ENCODE measurements around the gene APOL3. TPM values are rescaled to one million over a fixed set of nuclear protein-coding genes. Genes with fewer than 3 reads are reported as not detected.

Gene APOL3
- total RNA-seq, 1 experiment from 2014 or later: not detected

DNA sequence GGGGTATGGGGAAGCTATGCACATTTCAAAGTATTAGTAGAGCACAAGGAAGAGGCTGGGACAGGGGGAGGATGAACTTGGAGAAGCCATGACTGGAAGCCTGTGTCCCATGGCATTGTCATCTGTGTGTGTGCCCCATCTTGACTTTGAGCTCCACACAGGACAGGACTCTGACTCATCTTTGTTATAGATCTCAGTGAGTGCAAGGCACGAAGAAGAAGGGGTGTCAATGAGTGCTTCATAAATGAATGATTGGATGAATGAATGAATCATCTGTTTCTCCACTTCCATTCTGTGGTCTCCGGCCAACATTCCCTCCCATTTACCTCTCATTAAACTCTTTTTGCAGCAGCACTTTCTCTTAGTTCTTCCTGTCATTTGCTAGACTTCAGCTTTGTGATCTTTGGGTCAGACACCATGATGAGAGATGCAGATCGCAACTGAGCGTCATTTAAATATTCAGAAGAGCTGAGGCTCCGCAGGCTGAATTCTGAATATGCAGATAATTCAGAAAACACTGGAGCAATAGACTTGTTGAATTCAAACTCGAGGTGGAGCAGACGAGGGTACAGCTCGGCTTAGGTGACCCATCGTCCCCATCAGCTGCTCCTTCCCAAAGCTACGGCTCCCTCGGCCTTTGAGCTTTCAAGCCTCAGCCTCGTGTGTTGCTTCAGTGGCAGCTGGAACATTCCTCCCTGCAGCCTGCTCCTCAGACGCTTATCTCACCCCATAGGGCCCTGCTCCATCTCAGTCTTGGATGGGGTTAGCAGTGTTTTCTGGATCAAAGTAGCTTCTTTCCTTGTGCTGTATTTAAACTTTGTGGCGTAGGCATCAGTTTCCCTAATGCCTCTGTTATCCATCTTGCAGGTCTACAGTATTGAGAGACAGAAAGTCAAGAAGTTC is 30.8 kb downstream of the APOL3 start:
- Histone ChIP-seq H3K4me1 (ENCODE audit: insufficient read depth, low read length) (no peaks in the 10 kb centered on the region), H4K91ac (ENCODE audit: insufficient read length, low read depth, low read length) (no peak overlapping the region), H3K79me2 (ENCODE audit: insufficient read depth, low read length) (no peaks in the 10 kb centered on the region), H4K8ac (replicated peaks; ENCODE audit: insufficient read length, low read depth, low read length) (no peak overlapping the region), H4K5ac (ENCODE audit: insufficient read length, low read depth, low read length) (no peak overlapping the region), H2AFZ (ENCODE audit: low read length) (no peak overlapping the region), H4K20me1 (ENCODE audit: control insufficient read depth, insufficient read depth, insufficient read length) (no peaks in the 10 kb centered on the region), H2AK5ac (ENCODE audit: insufficient read length, low read length) (no peak overlapping the region), H3K23me2 (ENCODE audit: insufficient read length, low read depth, low read length, poor library complexity, severe bottlenecking) (no peaks in the 10 kb centered on the region), H2BK12ac (ENCODE audit: insufficient read length, low read depth, low read length) (no peak overlapping the region), H3K4ac (ENCODE audit: low read depth, low read length) (no peak overlapping the region), H3K56ac (ENCODE audit: insufficient read length, low read depth, low read length) (no peak overlapping the region), H3T11ph (ENCODE audit: low read length) (no peak overlapping the region), H2BK15ac (ENCODE audit: low read depth, low read length) (no peak overlapping the region), H3K4me2 (ENCODE audit: insufficient read depth, insufficient read length, low read length) (no peak overlapping the region), H3K27ac (ENCODE audit: insufficient read length, low read depth, low read length) (no peak overlapping the region), H2BK20ac (ENCODE audit: low read depth, low read length, poor library complexity, severe bottlenecking) (no peak overlapping the region), H3K79me1 (ENCODE audit: insufficient read depth, low read depth, low read length, poor library complexity, severe bottlenecking) (no peaks in the 10 kb centered on the region), H2BK120ac (ENCODE audit: low read depth, low read length, poor library complexity, severe bottlenecking) (no peak overlapping the region), H3K14ac (ENCODE audit: insufficient read depth, low read length) (no peak overlapping the region; the same call in 1 of the 2 replicates), H3K9ac (ENCODE audit: extremely low read depth, insufficient read length, low read length) (no peak overlapping the region), H3K18ac (ENCODE audit: insufficient read length, low read depth, low read length) (no peak overlapping the region), H2BK5ac (ENCODE audit: insufficient read length, low read length) (no peak overlapping the region), H3K27me3 (ENCODE audit: insufficient read depth, low read length) (peaks cover 3% of the 10 kb centered on the region; the same call in 1 of the 2 replicates), H3K9me3 (ENCODE audit: control insufficient read depth, low read depth, low read length) (no peaks in the 10 kb centered on the region), H3K23ac (ENCODE audit: insufficient read length, low read depth, low read length) (no peak overlapping the region)
- no peak overlapping the region for H3K4me3 Mint-ChIP-seq
- no peaks in the 10 kb centered on the region for H3K36me3 Mint-ChIP-seq (ENCODE audit: insufficient read depth in 1 of 3, low read depth in 3 of 3)
- TF ChIP-seq, protein P1, sequence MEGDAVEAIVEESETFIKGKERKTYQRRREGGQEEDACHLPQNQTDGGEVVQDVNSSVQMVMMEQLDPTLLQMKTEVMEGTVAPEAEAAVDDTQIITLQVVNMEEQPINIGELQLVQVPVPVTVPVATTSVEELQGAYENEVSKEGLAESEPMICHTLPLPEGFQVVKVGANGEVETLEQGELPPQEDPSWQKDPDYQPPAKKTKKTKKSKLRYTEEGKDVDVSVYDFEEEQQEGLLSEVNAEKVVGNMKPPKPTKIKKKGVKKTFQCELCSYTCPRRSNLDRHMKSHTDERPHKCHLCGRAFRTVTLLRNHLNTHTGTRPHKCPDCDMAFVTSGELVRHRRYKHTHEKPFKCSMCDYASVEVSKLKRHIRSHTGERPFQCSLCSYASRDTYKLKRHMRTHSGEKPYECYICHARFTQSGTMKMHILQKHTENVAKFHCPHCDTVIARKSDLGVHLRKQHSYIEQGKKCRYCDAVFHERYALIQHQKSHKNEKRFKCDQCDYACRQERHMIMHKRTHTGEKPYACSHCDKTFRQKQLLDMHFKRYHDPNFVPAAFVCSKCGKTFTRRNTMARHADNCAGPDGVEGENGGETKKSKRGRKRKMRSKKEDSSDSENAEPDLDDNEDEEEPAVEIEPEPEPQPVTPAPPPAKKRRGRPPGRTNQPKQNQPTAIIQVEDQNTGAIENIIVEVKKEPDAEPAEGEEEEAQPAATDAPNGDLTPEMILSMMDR (conservative IDR thresholded peaks at IDR 0.05): no peak
- WGBS (ENCODE audit: extremely low coverage, insufficient read length, low lambda C conversion rate): no CpG with 5 or more reads among the region's 14 CpGs
- no peak overlapping the region for H3K27ac Mint-ChIP-seq
- no peak for DNase-seq
- H3K4me1 Mint-ChIP-seq: peaks cover 14 to 24% of the 10 kb centered on the region in 2 experiments
- H3K27me3 Mint-ChIP-seq (ENCODE audit: low read depth): peaks cover 41% of the 10 kb centered on the region
- H3K9me3 Mint-ChIP-seq: no peaks in the 10 kb centered on the region; a peak in 1 of 5 replicates
